ENCODE measurements around the gene PLCD1. TPM values are rescaled to one million over a fixed set of nuclear protein-coding genes. Genes with fewer than 3 reads are reported as not detected.

The PLCD1 gene
- total RNA-seq, 2 donors from 2014 or later: 7.9 to 12.2 TPM

DNA sequence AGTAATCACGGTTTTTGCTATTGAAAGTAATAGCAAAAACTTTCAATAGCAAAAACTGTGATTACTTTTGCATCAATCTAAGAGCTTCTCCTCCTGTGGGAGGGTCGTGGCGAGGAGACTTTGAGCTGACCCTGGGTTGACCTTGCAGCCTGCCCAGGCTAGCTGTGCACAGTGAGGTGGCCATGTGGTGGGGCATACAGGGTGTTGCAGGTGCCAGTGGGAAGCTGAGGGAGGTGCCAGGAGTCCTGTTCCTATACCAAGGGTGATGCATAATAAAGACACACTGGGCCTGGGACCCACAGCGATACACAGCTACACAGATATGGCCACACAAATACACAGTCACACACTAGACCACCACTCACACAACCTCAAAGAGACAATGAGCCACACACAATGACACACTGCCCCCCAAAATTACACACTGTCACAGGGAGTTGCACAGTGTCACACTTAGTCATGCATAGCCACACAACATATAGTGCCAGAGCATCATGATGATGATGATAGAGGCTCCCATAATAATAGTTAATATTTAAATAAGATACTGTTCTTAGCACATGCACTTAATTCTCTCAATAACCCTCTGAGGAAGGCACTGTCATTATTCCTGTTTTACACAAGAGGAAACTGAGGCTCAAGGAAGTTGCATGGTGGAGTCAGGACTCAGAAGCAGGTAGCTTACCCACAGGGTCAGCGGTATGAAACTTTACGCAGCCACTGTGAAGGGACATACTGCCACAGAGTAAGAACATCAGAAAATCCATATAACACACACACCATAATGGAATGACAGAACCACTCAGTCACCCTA is 6.3 kb downstream of the PLCD1 start:
- TF ChIP-seq POLR2A (IDR thresholded peaks at IDR 0.05) (no peak), CTCF (IDR thresholded peaks at IDR 0.05) (no peak)
- intact Hi-C loops (cut with DNase I): no loop called here
- Histone ChIP-seq H3K27ac (peak overlapping the region; percentile 83 to 94 (median 88)), H3K36me3 (replicated peaks in 1 of 2; ENCODE audit: insufficient read depth in 1 of 2, low read depth in 2 of 2) (no peaks in the 10 kb centered on the region), H3K27me3 (no peaks in the 10 kb centered on the region), H3K4me1 (peaks cover 27% of the 10 kb centered on the region), H3K4me3 (no peak overlapping the region), H3K9me3 (no peaks in the 10 kb centered on the region)
- DNase-seq (peak in 2 of 4 donors; percentile 11 to 14), ATAC-seq (no peak)
- WGBS, 2 donors: 75 to 80% methylated on average over 6 of the region's 6 CpGs

DNA sequence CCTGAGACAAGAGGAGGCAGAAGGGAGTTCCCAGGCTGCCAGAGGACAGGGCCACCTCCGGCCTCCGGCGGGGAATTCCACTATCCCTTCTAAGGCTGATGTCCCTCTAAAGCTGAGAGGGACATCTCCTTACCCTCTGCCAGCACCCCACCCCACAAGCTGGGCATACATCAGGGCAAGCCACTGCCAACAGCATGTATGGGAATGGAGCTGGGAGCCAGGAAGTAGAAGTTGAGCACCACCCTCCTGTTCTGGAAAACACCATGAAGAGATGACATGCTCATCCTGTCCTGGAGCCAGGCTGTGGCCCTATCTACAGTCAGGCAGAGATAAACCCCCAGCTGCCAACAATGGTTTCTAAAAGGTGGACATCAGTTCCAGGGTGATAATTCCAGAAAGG is 7.1 kb downstream of the PLCD1 start:
- no peak for TF ChIP-seq CTCF (IDR thresholded peaks at IDR 0.05)
- TF ChIP-seq POLR2A (IDR thresholded peaks at IDR 0.05): no peak
- 29 to 77% methylated on average over 1 to 3 of the region's 3 CpGs for WGBS, 2 donors
- DNase-seq: no peak
- ATAC-seq: no peak
- Histone ChIP-seq H3K4me3 (no peak overlapping the region), H3K27me3 (no peaks in the 10 kb centered on the region), H3K4me1 (peaks cover 27% of the 10 kb centered on the region), H3K27ac (no peak overlapping the region), H3K36me3 (replicated peaks in 1 of 2; ENCODE audit: insufficient read depth in 1 of 2, low read depth in 2 of 2) (no peaks in the 10 kb centered on the region), H3K9me3 (no peaks in the 10 kb centered on the region)
- intact Hi-C loops (cut with DNase I): no loop called here

DNA sequence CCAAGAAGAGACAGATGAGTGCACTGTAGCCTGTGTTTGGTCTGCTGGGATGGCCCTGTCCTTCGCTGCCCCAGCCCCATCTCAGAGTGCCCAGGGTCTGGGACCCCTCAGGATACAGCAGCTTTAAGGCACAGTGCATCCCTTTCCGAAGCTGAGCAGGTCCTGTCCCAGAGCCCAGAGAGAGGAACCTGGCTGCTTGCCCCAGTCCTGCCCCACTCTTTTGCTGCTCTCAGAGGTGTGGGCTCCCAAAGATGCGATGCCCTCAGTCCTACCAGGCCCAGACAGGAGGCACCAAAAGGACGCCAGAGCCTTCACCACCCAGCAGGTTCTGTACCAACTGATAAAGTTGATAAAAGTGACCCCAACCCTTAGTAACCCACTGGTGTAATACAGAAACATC is 8.2 kb downstream of the PLCD1 start:
- Histone ChIP-seq H3K4me1 (peaks cover 27% of the 10 kb centered on the region), H3K9me3 (no peaks in the 10 kb centered on the region), H3K36me3 (replicated peaks in 1 of 2; ENCODE audit: insufficient read depth in 1 of 2, low read depth in 2 of 2) (no peaks in the 10 kb centered on the region), H3K4me3 (no peak overlapping the region), H3K27me3 (no peaks in the 10 kb centered on the region), H3K27ac (no peak overlapping the region)
- TF ChIP-seq POLR2A (IDR thresholded peaks at IDR 0.05) (no peak), CTCF (IDR thresholded peaks at IDR 0.05) (no peak)
- DNase-seq (no peak), ATAC-seq (no peak)
- 85 to 100% methylated on average over 1 to 3 of the region's 4 CpGs for WGBS, 2 donors
- intact Hi-C loops (cut with DNase I): no loop called here

DNA sequence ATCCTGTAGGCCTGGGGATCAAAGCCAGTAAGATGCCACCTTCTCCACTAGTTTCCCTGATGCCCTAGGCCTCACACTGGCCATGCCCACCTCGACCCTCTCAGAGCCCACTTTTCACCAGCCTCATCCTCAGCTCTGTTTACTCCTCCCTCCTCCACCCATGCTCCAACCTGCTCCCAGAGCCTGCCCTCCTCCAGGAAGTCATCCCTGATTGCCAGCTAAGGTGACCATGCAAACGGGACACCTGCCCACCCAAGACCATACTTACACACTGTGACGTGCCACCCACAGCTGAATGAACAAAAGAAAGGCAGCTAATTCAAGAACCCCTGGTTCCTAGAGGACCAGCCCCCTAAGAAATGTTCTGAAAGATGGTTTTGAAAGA is 9.1 kb downstream of the PLCD1 start:
- intact Hi-C loops (cut with DNase I): no loop called here
- TF ChIP-seq POLR2A (IDR thresholded peaks at IDR 0.05): no peak
- TF ChIP-seq CTCF (IDR thresholded peaks at IDR 0.05): no peak
- Histone ChIP-seq H3K4me1 (peaks cover 19% of the 10 kb centered on the region), H3K27me3 (no peaks in the 10 kb centered on the region), H3K4me3 (no peak overlapping the region), H3K9me3 (no peaks in the 10 kb centered on the region), H3K27ac (no peak overlapping the region), H3K36me3 (replicated peaks in 1 of 2; ENCODE audit: insufficient read depth in 1 of 2, low read depth in 2 of 2) (peaks cover 0 to under 1% of the 10 kb centered on the region in 2 donors)
- 56 to 57% methylated on average over 3 of the region's 3 CpGs for WGBS, 2 donors
- no peak for ATAC-seq
- no peak for DNase-seq

All from body of pancreas (tissue), 4 donors.